HEK293 (cell line): ENCODE data around the gene ZNF358.

Experiments used
- FEZF1 ChIP-seq: fragments of 450-650 bp; formaldehyde crosslinking; IDR thresholded peaks from 2 replicates; pipeline ENCODE4 v1.5.1; 2016; ENCODE audit warnings: missing biosample characterization, missing genetic modification characterization
- KLF8 ChIP-seq: fragments of 450-650 bp; formaldehyde crosslinking; IDR thresholded peaks from 2 replicates; pipeline ENCODE4 v1.5.1; 2016; ENCODE audit warnings: missing biosample characterization, missing genetic modification characterization
- ZBTB7A ChIP-seq: fragments of 450-650 bp; formaldehyde crosslinking; IDR thresholded peaks from 2 replicates; pipeline ENCODE4 v1.5.1; 2016; ENCODE audit warnings: low read depth, missing biosample characterization, missing genetic modification characterization
- ZNF169 ChIP-seq: fragments of 450-650 bp; formaldehyde crosslinking; IDR thresholded peaks from 2 replicates; pipeline ENCODE4 v1.5.1; 2016; ENCODE audit warnings: missing biosample characterization, missing genetic modification characterization
- ZNF423 ChIP-seq: fragments of 450-650 bp; formaldehyde crosslinking; IDR thresholded peaks from 2 replicates; pipeline ENCODE4 v1.5.1; 2016; ENCODE audit warnings: missing biosample characterization, missing genetic modification characterization
- ZNF664 ChIP-seq: fragments of 450-650 bp; formaldehyde crosslinking; IDR thresholded peaks from 2 replicates; pipeline ENCODE4 v1.5.1; 2016; ENCODE audit warnings: missing biosample characterization, missing genetic modification characterization
- ZNF747 ChIP-seq: fragments of 450-650 bp; formaldehyde crosslinking; IDR thresholded peaks from 2 replicates; pipeline ENCODE4 v1.5.1; 2016; ENCODE audit warnings: missing biosample characterization, missing genetic modification characterization
- TF ChIP-seq, protein P1 (sequence below): fragments of 450-650 bp; formaldehyde crosslinking; IDR thresholded peaks from 2 replicates; pipeline ENCODE4 v1.5.1; 2016; ENCODE audit warnings: missing biosample characterization, missing genetic modification characterization
- TF ChIP-seq, protein P2 (sequence below): fragments of 450-650 bp; formaldehyde crosslinking; IDR thresholded peaks from 2 replicates; pipeline ENCODE4 v1.5.1; 2017; ENCODE audit warnings: missing biosample characterization, missing genetic modification characterization

DNA sequence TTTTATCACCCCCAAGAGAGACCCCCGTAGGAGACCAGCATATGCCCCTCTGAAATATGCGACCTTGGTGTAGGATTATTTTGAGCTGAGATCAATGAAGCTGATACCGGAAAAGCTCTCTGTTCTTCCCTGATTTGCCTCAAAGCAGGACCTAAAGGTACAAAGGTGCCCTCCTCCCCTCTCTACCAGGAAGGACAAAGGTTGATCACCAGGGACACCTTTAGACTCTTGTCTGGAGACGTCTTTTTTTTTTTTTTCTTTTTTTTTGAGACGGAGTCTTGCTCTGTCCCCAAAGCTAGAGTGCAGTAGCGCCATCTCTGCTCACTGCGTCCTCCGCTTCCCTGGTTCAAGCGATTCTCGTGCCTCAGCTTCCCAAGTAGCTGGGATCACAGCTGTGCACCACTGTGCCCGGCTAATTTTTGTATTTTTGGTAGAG, 26.3 kb upstream of the ZNF358 start:
- TF ChIP-seq, protein P1, sequence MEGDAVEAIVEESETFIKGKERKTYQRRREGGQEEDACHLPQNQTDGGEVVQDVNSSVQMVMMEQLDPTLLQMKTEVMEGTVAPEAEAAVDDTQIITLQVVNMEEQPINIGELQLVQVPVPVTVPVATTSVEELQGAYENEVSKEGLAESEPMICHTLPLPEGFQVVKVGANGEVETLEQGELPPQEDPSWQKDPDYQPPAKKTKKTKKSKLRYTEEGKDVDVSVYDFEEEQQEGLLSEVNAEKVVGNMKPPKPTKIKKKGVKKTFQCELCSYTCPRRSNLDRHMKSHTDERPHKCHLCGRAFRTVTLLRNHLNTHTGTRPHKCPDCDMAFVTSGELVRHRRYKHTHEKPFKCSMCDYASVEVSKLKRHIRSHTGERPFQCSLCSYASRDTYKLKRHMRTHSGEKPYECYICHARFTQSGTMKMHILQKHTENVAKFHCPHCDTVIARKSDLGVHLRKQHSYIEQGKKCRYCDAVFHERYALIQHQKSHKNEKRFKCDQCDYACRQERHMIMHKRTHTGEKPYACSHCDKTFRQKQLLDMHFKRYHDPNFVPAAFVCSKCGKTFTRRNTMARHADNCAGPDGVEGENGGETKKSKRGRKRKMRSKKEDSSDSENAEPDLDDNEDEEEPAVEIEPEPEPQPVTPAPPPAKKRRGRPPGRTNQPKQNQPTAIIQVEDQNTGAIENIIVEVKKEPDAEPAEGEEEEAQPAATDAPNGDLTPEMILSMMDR (tag by site-specific recombination), result no peak
- TF ChIP-seq FEZF1 (tag by site-specific recombination) (no peak), ZNF664 (tag by site-specific recombination) (no peak), KLF8 (tag by site-specific recombination) (no peak), ZNF747 (no peak), ZBTB7A (tag by site-specific recombination) (no peak), ZNF423 (no peak), ZNF169 (tag by site-specific recombination) (no peak)
- TF ChIP-seq, protein P2, sequence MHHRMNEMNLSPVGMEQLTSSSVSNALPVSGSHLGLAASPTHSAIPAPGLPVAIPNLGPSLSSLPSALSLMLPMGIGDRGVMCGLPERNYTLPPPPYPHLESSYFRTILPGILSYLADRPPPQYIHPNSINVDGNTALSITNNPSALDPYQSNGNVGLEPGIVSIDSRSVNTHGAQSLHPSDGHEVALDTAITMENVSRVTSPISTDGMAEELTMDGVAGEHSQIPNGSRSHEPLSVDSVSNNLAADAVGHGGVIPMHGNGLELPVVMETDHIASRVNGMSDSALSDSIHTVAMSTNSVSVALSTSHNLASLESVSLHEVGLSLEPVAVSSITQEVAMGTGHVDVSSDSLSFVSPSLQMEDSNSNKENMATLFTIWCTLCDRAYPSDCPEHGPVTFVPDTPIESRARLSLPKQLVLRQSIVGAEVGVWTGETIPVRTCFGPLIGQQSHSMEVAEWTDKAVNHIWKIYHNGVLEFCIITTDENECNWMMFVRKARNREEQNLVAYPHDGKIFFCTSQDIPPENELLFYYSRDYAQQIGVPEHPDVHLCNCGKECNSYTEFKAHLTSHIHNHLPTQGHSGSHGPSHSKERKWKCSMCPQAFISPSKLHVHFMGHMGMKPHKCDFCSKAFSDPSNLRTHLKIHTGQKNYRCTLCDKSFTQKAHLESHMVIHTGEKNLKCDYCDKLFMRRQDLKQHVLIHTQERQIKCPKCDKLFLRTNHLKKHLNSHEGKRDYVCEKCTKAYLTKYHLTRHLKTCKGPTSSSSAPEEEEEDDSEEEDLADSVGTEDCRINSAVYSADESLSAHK (tag by site-specific recombination), result no peak
